ENCODE data around the gene SESN1. TPM values are rescaled to one million over a fixed set of nuclear protein-coding genes. Genes with fewer than 3 reads are reported as not detected.
A peak's percentile ranks its signal among the peaks of the same experiment; 100 is the strongest.

Gene SESN1
- total RNA-seq, 1 experiment from 2014 or later, result 17.5 TPM

DNA sequence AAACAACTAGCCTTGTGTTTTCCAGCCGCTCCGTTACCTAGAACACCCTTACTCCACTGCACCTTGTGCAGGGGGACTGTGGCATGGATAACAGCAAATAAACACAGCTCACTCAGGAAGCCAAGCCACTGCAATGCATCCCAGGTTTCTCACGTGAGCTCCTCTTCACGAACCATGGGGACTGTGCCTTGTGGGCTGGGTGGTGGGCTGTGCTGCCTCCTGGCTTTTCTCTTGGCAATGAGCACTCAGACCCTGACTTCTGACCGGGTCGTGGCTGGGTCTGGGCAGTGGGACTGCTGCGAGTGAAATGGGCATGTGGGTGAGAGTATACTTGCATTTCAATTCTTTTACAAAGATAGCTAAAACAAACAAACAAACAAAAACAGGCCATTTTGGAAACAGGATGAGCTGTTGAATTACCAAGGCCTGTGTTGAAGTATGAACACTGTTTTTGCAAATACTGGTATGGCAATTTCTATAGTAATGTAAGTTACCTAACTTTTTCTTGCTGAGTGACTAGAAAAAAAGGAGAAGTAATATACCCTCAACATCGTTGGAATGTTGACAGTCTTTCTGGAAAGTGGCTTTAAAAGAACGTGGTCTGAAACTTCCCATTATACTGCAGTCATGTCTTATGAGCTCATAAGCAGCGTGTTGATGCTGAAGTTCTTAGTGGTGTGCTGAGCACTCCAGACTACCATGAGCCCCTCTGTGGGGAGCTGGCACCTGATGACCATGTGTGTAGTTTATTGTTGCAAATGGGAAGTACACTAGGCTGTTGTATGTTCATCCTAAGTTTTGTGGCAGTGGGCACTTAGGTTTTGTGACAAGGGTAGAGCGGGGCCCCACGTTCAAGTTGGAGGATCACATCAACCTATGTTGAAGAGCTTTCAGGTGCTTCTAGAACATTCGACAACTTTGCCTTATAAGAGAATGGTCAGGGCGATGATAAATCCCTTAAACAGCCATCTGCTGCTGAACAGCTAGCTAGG is 126.0 kb downstream of the SESN1 start:
- Mint-ChIP-seq H3K27me3 (ENCODE audit: low read depth) (no peaks in the 10 kb centered on the region), H3K27ac (peak overlapping the region in 1 of 3 experiments; percentile 47; a peak in 2 of 7 replicates)
- no peak overlapping the region for H2BK20ac ChIP-seq (ENCODE audit: low read depth, low read length, poor library complexity, severe bottlenecking)

More for the DNA sequence above, 126.0 kb downstream of the SESN1 start:
- Histone ChIP-seq H3K56ac (ENCODE audit: insufficient read length, low read depth, low read length) (no peak overlapping the region), H3K27me3 (ENCODE audit: insufficient read depth, low read length) (no peaks in the 10 kb centered on the region), H2AK5ac (ENCODE audit: insufficient read length, low read length) (no peak overlapping the region), H3K27ac (ENCODE audit: insufficient read length, low read depth, low read length) (no peak overlapping the region), H3K4me1 (ENCODE audit: insufficient read depth, low read length) (no peaks in the 10 kb centered on the region; the same call in 1 of the 2 replicates), H2BK12ac (ENCODE audit: insufficient read length, low read depth, low read length) (no peak overlapping the region), H4K8ac (replicated peaks; ENCODE audit: insufficient read length, low read depth, low read length) (no peak overlapping the region), H4K91ac (ENCODE audit: insufficient read length, low read depth, low read length) (no peak overlapping the region), H3K23me2 (ENCODE audit: insufficient read length, low read depth, low read length, poor library complexity, severe bottlenecking) (no peaks in the 10 kb centered on the region), H2BK120ac (ENCODE audit: low read depth, low read length, poor library complexity, severe bottlenecking) (no peak overlapping the region), H3K9me3 (ENCODE audit: control insufficient read depth, low read depth, low read length) (no peaks in the 10 kb centered on the region), H3K9ac (ENCODE audit: extremely low read depth, insufficient read length, low read length) (no peak overlapping the region), H3K18ac (ENCODE audit: insufficient read length, low read depth, low read length) (no peak overlapping the region), H3K4me2 (ENCODE audit: insufficient read depth, insufficient read length, low read length) (no peak overlapping the region), H4K5ac (ENCODE audit: insufficient read length, low read depth, low read length) (no peak overlapping the region), H3T11ph (ENCODE audit: low read length) (no peak overlapping the region), H2BK15ac (ENCODE audit: low read depth, low read length) (no peak overlapping the region), H2BK5ac (ENCODE audit: insufficient read length, low read length) (no peak overlapping the region), H3K14ac (ENCODE audit: insufficient read depth, low read length) (no peak overlapping the region), H2AFZ (ENCODE audit: low read length) (no peak overlapping the region), H3K23ac (ENCODE audit: insufficient read length, low read depth, low read length) (no peak overlapping the region), H3K79me1 (ENCODE audit: insufficient read depth, low read depth, low read length, poor library complexity, severe bottlenecking) (no peaks in the 10 kb centered on the region), H3K79me2 (ENCODE audit: insufficient read depth, low read length) (no peaks in the 10 kb centered on the region), H4K20me1 (ENCODE audit: control insufficient read depth, insufficient read depth, insufficient read length) (no peaks in the 10 kb centered on the region), H3K4ac (ENCODE audit: low read depth, low read length) (no peak overlapping the region)
- no CpG with 5 or more reads among the region's 14 CpGs for WGBS (ENCODE audit: extremely low coverage, insufficient read length, low lambda C conversion rate)
- Mint-ChIP-seq H3K4me3 (no peak overlapping the region), H3K9me3 (no peaks in the 10 kb centered on the region), H3K4me1 (peaks cover 30 to 32% of the 10 kb centered on the region in 2 experiments), H3K36me3 (ENCODE audit: insufficient read depth in 1 of 3, low read depth in 3 of 3) (no peaks in the 10 kb centered on the region)
- TF ChIP-seq, protein P1, sequence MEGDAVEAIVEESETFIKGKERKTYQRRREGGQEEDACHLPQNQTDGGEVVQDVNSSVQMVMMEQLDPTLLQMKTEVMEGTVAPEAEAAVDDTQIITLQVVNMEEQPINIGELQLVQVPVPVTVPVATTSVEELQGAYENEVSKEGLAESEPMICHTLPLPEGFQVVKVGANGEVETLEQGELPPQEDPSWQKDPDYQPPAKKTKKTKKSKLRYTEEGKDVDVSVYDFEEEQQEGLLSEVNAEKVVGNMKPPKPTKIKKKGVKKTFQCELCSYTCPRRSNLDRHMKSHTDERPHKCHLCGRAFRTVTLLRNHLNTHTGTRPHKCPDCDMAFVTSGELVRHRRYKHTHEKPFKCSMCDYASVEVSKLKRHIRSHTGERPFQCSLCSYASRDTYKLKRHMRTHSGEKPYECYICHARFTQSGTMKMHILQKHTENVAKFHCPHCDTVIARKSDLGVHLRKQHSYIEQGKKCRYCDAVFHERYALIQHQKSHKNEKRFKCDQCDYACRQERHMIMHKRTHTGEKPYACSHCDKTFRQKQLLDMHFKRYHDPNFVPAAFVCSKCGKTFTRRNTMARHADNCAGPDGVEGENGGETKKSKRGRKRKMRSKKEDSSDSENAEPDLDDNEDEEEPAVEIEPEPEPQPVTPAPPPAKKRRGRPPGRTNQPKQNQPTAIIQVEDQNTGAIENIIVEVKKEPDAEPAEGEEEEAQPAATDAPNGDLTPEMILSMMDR (conservative IDR thresholded peaks at IDR 0.05), result peak; percentile 45; the same call in 2 of the 3 replicates
- DNase-seq, result peak; percentile 78

Measured in H9 (cell line).